DND-41 (cell line): ENCODE data around the gene ELAVL1.
"Not testable (repeated sequence)": the region's sequence is repeated elsewhere in the genome, so short reads cannot be mapped to it uniquely, and the experiment has no call there.

ENCODE experiments used
- ATAC-seq: fragments of 200-7000 bp; cut with Tn5 transposase; 3 replicates; pipeline ENCODE4 v1.9.1; 2021; ENCODE audit warnings: low read depth; ENCODE audit not compliant: insufficient read depth
- DNase-seq: peaks from one replicate; pipeline ENCODE4 v3.0.0-alpha.2; 2020
- H2AFZ ChIP-seq: 2 replicates; pipeline ENCODE4 v1.6.0; 2012; ENCODE audit warnings: low read depth, low read length
- H3K27ac ChIP-seq: 2 replicates; pipeline ENCODE4 v1.5.1; 2012; ENCODE audit warnings: low read length, inconsistent platforms
- H3K27me3 ChIP-seq: fragments of 200-600 bp; sonication (generic); 2 replicates; pipeline ENCODE4 v1.6.0; 2012; ENCODE audit warnings: low read length, mild to moderate bottlenecking, inconsistent platforms; ENCODE audit not compliant: insufficient read depth, poor library complexity
- H3K36me3 ChIP-seq: 2 replicates; pipeline ENCODE4 v1.5.1; 2012; ENCODE audit warnings: low read length, inconsistent platforms; ENCODE audit not compliant: insufficient read depth
- H3K4me1 ChIP-seq: 2 replicates; pipeline ENCODE4 v1.5.1; 2012; ENCODE audit warnings: mild to moderate bottlenecking, low read length; ENCODE audit not compliant: insufficient read depth
- H3K4me2 ChIP-seq: 2 replicates; pipeline ENCODE4 v1.6.0; 2012; ENCODE audit warnings: mild to moderate bottlenecking, moderate library complexity, low read length, inconsistent platforms; ENCODE audit not compliant: insufficient read depth
- H3K4me3 ChIP-seq, 2 experiments: fragments of 200-600 bp in 1 of 2; shearing (Covaris generic) in 1 of 2; 2 replicates each; pipeline ENCODE4 v1.5.1; 2012 to 2016; ENCODE audit warnings: inconsistent platforms in 2 of 2, low read length in 2 of 2, mild to moderate bottlenecking in 2 of 2, low read depth in 1 of 2, moderate library complexity in 1 of 2
- H3K79me2 ChIP-seq: 2 replicates; pipeline ENCODE4 v1.6.0; 2012; ENCODE audit warnings: low read length, inconsistent platforms; ENCODE audit not compliant: insufficient read depth
- H3K9ac ChIP-seq: 2 replicates; pipeline ENCODE4 v1.6.0; 2012; ENCODE audit warnings: low read depth, mild to moderate bottlenecking, inconsistent platforms, low read length, moderate library complexity
- H3K9me3 ChIP-seq: 2 replicates; pipeline ENCODE4 v1.5.1; 2012; ENCODE audit warnings: low read length, moderate library complexity, mild to moderate bottlenecking, inconsistent platforms; ENCODE audit not compliant: insufficient read depth, severe bottlenecking
- H4K20me1 ChIP-seq: 2 replicates; pipeline ENCODE4 v1.6.0; 2012; ENCODE audit warnings: low read length; ENCODE audit not compliant: insufficient read depth
- EZH2 ChIP-seq: IDR thresholded peaks from 3 replicates; pipeline ENCODE4 v1.6.1; 2012; ENCODE audit warnings: borderline replicate concordance, low read depth, mild to moderate bottlenecking, moderate library complexity, low read length, inconsistent platforms; ENCODE audit not compliant: severe bottlenecking
- TF ChIP-seq, protein P1 (sequence below): IDR thresholded peaks from 2 replicates; pipeline ENCODE4 v1.5.1; 2012; ENCODE audit warnings: borderline replicate concordance, low read length, moderate library complexity, mild to moderate bottlenecking; ENCODE audit not compliant: poor library complexity, severe bottlenecking; ENCODE audit errors: extremely low read depth

Gene ELAVL1

DNA sequence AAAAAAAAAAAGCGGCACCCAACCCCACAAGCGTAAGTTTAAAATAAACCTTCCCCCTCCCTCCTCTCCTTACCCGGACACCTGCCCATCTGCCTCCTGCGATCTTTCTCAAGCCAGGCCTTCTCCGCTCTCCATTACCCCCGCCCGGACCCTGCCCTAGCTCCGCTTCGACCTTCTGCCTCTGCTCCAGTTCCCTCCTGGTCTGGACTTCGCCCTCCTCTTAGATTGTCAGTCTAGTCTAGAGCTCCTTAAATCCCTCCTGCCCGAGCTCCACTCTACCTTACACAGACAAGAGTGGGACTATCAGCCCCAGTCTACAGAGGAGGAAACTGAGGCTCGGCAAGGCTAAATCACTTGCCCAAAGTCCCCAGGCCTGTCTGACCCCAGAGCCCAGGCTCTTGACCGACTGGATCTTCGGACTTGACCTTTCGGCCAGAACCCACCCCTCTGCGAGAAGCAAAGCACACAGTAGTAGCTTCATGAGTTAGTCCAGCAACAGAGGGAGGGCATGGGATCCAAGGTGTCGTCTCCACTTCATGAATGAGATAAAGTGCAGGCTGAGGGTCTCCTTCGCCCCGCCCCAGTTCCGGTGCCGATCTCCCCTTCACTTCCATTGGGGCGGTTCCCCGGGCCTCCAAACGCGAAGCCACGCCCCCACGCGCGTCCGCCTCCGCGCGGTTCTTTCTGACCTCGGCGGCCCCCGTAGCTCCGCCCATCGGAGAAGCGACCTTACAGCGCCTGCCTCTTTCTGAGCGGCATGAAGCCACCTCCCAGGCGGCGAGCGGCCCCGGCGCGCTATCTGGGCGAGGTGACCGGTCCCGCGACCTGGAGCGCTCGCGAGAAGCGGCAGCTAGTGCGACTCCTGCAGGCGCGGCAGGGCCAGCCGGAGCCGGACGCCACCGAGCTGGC, 85.6 kb downstream of the ELAVL1 start, which contains the start of gene SNAPC2:
TSS of gene SNAPC2 (plus strand) at position 729 of the 909 bp plus-strand sequence. CDS start at position 758, 29 bp downstream.
- peaks cover 12% of the 10 kb centered on the region for H3K27me3 ChIP-seq
- TF ChIP-seq EZH2 = no peak
- TF ChIP-seq, protein P1, sequence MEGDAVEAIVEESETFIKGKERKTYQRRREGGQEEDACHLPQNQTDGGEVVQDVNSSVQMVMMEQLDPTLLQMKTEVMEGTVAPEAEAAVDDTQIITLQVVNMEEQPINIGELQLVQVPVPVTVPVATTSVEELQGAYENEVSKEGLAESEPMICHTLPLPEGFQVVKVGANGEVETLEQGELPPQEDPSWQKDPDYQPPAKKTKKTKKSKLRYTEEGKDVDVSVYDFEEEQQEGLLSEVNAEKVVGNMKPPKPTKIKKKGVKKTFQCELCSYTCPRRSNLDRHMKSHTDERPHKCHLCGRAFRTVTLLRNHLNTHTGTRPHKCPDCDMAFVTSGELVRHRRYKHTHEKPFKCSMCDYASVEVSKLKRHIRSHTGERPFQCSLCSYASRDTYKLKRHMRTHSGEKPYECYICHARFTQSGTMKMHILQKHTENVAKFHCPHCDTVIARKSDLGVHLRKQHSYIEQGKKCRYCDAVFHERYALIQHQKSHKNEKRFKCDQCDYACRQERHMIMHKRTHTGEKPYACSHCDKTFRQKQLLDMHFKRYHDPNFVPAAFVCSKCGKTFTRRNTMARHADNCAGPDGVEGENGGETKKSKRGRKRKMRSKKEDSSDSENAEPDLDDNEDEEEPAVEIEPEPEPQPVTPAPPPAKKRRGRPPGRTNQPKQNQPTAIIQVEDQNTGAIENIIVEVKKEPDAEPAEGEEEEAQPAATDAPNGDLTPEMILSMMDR = peak; percentile 4

DNA sequence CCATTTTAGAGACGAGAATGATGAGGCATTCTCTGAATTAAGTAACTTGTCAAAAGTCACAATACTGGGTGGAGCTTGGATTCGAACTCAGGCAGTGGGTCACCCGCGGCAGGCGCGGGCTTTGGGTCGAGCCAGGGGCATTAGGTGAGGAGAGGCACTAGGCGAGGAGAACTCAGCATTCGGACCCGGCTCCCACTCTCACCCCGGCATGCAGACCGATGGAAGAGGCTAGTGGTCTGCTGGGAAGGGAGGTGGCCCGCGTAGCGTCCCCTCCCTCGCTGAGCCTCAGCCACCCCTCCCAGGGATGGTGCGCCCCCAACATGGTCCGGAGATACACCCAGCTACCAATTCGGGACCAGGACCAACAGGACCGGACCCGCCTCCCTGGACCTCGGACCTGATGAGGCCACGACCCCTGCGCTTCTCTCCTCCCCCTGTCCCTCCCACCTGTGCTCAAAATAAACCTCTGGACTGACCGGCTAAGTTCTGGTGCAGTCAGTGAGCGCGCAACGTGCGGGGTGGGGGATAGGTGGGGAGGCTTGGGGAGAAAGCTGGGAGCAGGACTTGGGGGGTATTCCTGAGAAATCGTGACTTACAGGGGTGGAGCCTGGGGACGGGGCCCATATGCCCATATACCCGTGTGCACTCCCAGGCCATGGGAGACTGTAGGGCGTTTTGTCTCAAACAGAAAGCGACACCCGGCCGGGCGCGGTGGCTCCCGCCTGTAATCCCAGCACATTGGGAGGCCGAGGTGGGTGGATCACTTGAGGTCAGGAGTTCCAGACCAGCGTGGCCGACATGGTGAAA, 86.6 kb downstream of the ELAVL1 start:
- peak overlapping the region; percentile 100 for H3K4me2 ChIP-seq
- peaks cover 19% of the 10 kb centered on the region for H3K36me3 ChIP-seq
- peaks cover 33% of the 10 kb centered on the region for H4K20me1 ChIP-seq
- no peak for TF ChIP-seq EZH2
- TF ChIP-seq, protein P1 = no peak
- no peaks in the 10 kb centered on the region for H3K9me3 ChIP-seq
- H2AFZ ChIP-seq = no peak overlapping the region
- H3K4me1 ChIP-seq = peaks cover 34% of the 10 kb centered on the region
- peak overlapping the region; percentile 79 for H3K9ac ChIP-seq
- peaks cover 12% of the 10 kb centered on the region for H3K27me3 ChIP-seq
- no peak overlapping the region for H3K27ac ChIP-seq
- DNase-seq = no peak
- no peak overlapping the region; a peak in 1 of 4 replicates for H3K4me3 ChIP-seq
- H3K79me2 ChIP-seq = 0 out of 2 replicates have a peak, but pooled peaks cover 2% of the 10 kb centered on the region
- no peak for ATAC-seq

More for the DNA sequence above, 85.6 kb downstream of the ELAVL1 start, which contains the start of gene SNAPC2:
- H2AFZ ChIP-seq = peak within 1 kb of the TSS; percentile 99
- ATAC-seq (peak; percentile 81), DNase-seq (peak; percentile 99)
- peak within 1 kb of the TSS; percentile 100 for H3K4me2 ChIP-seq
- H3K9ac ChIP-seq = peak within 1 kb of the TSS; percentile 79
- H3K36me3 ChIP-seq = peaks cover 27% of the 10 kb centered on the region
- H3K27ac ChIP-seq = peak within 1 kb of the TSS; percentile 96
- peaks cover 8% of the 10 kb centered on the region for H3K79me2 ChIP-seq
- H3K4me3 ChIP-seq = peak within 1 kb of the TSS; percentile 53 to 94
- peaks cover 38% of the 10 kb centered on the region for H4K20me1 ChIP-seq
- peaks cover 38% of the 10 kb centered on the region for H3K4me1 ChIP-seq
- no peaks in the 10 kb centered on the region for H3K9me3 ChIP-seq

DNA sequence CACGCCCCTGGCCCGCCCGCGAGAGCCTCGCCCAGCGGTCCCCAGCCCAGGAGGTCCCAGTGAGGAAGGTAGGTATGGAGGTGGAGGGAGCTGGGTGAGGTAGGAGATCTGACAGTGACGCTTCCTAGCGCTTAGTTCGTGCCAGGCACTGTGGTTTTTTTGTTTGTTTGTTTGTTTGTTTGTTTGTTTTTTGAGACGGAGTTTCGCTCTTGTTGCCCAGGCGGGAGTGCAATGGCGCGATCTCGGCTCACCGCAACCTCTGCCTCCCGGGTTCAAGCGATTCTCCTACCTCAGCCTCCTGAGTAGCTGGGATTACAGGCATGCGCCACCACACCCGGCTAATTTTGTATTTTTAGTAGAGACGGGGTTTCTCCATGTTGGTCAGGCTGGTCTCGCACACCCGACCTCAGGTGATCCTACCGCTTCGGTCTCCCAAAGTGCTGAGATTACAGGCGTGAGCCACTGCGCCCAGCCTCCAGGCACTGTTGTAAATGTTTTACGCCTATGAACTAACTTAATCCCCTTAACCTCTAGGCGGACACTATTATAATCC, 87.3 kb downstream of the ELAVL1 start:
- not testable (repeated sequence) for H3K9me3 ChIP-seq, H3K79me2 ChIP-seq, H2AFZ ChIP-seq, H3K4me3 ChIP-seq, H3K4me2 ChIP-seq, ATAC-seq, DNase-seq, H3K9ac ChIP-seq, H3K27ac ChIP-seq
- H3K36me3 ChIP-seq = peaks cover 19% of the 10 kb centered on the region
- H4K20me1 ChIP-seq = peaks cover 26% of the 10 kb centered on the region
- H3K27me3 ChIP-seq = peaks cover 12% of the 10 kb centered on the region
- H3K4me1 ChIP-seq = peaks cover 34% of the 10 kb centered on the region
